ENCODE data around the gene NLRP9.

NLRP9 gene

DNA sequence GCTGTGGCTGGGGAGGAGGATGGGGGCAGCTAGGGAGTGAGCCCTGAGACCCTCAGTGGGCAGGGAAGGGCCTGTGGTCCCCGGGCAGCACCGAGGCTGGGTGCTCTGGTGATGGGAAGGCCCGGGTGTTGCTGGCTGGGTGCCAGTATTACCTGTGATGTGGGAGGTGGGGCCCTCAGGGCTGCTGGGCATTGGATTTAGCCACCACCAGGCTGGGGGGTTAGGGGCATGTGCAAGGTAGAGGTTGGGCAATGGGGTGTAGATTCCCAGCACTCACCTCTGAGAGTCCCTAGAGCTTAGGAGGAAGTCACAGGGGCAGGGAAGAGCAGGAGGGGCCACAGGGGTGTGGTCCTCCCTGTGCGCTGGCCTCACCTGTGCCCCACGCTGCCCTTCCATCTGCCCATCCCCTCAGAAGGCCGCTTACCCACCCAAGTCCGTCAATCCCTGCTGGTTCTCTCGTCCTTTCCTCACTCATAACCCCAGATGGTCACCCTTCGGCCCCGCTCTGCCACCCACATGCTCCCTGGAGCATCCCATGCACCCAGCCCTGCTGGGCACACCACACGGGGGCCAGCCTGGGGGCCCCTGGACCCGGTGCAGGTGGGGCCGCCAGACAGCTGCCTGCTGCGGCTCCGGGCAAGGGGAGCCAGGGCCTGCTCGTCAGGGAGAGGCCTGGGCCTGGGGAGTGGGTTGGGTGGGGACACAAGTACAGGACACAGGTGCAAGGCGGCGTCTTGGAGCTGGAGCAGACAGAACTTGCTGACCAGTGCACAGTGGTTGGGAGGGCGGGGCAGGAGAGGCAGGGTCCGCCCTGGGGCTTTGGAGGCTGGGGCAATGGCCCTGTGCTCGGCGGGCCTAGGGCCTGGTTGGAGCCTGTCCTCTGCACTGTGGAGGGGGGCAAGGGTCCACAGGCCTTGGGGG is 50.7 kb downstream of the NLRP9 start:
- no peak for DNase-seq

DNA sequence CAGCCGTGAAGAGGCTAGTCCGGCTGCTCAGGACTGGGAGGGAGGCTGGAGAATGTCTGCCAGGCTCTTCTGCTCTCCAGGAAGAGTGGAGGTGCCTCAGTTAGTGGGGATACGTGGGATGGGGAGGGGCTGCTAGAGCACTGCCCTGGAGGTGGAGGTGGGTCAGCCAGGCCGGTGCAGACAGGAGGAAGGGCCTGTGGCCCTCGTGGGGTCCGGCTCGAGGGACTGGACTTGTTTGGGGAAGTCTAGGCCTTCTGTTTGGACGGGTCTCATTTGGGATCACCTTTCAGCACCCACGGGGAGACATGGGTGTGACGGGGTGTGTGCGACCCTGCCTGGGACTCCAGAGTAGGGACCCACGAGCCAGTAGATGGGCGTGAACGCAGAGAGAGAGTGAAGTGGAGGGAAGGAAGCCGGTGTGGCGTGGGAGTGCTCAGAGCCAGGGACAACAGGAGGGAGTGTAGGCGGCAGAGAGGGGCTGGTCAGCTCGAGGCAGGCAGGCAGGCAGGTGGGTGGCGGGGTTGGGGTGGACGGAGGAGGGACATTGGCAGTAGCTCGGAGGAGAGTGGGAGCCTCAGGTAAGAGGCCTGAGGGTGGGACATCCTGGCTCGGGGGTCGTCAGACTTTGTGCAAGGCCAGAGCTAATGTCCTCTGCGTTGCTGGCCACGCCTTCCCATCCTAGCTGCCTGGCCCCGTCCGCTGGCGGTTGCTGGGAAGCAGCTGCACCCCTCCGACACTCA is 51.7 kb downstream of the NLRP9 start:
- DNase-seq: no peak

- no peak for DNase-seq
Observed at GRCh38 chr19:55685776-55686175, 52.4 kb downstream of the NLRP9 start.

DNA sequence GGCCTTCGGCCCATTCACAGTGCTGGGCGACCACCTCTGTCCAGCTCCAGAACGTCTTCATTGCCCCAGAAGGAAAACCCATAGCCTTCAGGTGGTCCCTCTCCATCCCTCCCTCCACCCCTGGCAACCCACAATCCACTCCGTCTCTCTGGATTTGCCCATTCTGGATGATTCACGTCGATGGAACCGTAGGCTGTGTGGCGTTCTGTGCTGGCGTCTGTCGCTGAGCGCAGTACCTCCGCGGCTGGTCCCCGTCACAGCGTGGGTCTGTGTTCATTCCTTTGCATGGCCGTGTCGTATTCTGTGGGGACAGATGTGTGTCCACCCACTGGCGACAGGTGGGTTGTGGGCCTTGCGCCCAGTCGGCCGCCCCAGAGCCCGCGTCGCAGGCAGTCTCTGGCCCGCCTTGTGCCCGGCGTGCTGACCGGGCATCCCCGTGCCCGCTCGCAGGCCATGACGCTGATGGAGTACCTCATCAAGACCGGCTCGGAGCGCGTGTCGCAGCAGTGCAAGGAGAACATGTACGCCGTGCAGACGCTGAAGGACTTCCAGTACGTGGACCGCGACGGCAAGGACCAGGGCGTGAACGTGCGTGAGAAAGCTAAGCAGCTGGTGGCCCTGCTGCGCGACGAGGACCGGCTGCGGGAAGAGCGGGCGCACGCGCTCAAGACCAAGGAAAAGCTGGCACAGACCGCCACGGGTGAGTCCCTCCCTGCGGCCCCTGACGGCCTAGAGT is 53.1 kb downstream of the NLRP9 start:
- DNase-seq: no peak

DNA sequence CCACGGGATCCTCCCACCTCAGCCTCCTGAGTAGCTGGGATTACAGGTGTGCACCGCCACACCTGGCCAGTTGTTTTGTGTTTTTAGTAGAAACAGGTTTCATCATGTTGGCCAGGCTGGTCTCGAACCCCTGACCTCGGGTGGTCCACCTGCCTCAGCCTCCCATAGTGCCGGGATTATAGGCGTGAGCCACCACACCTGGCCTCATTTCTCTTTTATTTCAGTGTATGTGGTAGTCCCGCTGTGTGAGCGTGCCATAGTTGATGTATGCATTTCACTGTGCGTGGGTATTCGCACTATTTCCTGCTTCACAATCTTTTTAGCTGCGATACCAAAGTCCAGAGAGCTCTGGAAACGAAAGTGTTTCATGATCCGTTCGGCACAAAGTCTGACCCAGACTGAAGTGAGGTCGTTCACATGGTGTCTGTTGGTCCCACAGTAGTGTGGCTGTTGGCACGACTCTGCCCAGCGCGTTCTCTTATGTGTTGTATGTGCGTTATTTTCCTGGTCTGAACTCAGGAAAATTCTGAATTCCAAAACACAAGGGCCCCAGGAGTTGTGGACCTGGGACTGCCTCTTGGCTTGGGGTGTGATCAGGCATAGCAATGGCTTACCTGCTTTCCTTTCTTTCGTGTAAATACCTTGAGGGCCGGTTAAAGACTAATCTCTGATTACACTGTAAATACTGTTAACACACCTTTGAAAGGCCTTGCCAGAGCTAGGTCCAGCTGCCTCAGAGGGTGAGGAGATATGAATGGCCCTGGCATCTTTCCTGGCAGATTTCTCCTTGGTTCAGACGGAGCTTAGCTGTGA is 54.5 kb downstream of the NLRP9 start:
- no peak for DNase-seq

GRCh38 chr19:55681131-55682092 is 56.8 kb downstream of the NLRP9 start:
- DNase-seq: no peak

DNA sequence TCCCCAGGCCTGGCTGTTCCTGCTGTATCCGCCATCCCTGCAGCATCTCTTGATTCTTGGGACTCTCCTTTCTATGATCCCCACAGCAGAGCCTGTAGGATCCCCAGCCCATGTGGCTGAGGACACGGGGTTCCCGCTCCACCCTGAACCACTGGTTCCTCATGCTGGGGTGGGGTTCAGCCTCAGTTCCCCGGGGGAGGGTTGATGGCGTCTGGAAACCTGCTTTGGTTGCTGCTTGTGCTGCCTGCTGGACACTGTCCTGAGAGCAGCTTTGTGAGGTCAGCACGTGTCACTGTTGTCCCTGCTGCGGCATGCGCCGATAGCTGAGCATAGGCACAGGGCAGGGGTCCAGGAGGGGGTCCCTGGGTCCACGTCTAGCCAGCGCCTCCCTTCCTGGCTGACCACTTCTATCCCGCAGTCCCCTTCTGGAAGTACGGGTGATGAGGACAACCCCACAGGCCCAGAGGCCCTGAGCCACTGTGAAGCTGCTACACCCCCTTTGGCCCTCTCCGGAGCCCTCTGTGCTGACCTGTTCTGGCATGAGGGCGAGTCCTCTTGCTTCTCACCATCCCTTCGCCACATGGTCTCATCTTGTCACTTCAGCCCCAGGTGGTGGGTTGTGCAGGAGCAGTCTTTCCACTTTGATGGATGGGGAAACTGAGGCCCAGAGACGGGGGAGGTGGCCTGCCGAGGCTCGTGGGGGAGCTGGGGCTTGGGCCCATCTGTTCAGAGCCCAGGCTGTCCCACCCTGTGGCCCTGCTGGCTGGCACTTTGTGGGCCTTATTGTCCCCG is 57.7 kb downstream of the NLRP9 start:
- DNase-seq: no peak

- no peak for DNase-seq
Observed at GRCh38 chr19:55679343-55680257, 58.6 kb downstream of the NLRP9 start.

DNA sequence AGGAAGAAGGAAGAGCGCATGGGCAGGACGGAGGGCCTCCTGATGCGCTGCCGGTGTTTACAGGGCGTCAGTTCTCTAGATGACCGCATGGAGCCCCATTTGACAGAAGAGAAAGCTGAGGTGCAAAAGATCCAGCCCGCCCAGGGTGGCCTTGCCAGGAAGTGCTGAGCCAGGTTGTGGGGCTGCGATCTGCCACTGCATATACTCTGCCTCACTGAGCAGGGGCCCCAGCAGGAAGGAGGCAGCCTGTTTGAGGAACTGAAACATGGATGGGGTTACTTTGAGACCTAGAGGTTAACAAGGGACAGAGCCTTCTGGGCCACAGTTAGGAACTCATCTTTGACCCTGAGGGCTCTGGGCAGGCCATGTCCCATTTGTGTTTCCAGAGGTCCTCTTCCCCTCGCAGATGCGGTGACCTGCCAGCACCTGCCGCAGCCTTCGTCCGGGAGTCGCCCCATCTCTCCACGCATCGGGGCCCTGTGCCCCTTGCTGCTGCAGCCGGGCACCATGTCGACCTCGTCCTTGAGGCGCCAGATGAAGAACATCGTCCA is 60.0 kb downstream of the NLRP9 start:
- no peak for DNase-seq

DNA sequence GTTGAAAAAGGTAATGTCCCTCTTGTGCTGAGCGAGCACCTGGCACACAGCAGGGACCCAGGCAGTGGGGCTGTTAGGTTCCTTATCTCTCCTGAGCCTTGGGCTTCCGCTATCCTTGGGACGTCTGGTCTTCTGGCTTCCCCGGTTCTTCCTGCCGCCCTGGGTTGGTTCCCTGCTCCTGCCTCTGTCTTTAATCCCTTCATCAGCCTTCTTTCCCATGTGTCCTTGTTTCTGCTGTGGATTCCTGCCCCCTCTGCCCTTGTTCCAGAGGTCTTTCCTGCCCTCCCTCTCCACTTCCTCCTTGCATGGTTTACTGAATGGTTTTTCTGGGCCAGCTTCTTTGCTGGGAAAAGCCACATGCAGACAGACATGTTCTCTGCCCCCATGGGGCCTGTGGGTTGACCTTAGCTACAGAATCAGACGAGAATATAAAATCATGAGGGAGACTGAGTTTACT is 60.6 kb downstream of the NLRP9 start:
- no peak for DNase-seq

GRCh38 chr19:55676889-55677505 is 61.2 kb downstream of the NLRP9 start:
- DNase-seq: no peak

DNA sequence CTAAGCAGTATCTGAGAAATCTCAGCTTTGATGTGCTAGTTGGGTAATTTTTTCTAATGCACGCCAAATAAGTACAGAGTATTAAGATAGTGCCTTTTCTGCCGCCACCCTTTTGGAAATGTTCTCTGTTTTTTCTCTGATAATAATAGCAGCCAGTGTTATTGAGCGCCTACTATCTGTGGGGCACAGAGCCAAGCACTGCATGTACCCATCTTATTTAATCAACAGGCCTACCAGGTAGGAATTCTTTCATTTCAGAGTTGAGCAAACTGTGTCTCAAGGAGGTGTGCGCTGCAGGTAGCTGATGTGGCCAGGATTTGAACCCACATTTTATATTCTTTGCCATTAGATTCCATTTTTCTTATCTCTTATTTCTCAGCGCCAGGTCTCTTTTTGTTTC is 61.8 kb downstream of the NLRP9 start:
- no peak for DNase-seq

DNA sequence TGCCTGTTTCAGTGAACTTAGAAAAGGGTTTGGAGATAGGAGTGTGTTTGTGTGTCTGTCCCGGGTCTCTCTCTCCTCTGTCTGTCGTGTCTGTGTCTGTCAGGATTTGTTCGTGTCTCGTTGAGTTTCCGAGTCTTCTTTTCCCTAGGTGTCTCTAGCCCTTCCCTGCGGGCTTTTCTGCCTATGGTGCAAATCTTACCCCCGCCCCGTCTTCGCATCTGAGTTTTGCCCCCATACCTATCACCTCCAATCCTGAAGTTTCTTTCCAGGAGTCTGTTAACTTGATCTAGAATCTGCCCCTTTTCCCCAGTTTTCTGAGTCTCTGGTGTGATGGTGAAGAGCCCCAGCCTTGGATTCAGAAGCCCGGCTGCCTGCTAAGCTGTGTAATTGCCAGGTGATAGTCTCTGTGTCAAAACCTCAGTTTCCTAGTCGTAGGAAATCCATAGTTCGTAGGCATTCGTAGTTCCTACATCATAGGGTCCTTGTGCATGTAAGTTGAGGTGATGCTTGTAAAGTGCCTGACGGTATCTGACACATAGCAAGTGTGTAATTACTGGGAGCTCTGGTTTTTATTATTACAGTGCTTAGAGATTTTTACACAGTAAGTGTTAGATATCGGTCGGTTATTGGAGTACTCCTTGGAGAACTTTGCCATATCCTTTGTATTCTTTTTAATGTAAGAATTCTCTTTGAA is 62.4 kb downstream of the NLRP9 start:
- DNase-seq: no peak

DNA sequence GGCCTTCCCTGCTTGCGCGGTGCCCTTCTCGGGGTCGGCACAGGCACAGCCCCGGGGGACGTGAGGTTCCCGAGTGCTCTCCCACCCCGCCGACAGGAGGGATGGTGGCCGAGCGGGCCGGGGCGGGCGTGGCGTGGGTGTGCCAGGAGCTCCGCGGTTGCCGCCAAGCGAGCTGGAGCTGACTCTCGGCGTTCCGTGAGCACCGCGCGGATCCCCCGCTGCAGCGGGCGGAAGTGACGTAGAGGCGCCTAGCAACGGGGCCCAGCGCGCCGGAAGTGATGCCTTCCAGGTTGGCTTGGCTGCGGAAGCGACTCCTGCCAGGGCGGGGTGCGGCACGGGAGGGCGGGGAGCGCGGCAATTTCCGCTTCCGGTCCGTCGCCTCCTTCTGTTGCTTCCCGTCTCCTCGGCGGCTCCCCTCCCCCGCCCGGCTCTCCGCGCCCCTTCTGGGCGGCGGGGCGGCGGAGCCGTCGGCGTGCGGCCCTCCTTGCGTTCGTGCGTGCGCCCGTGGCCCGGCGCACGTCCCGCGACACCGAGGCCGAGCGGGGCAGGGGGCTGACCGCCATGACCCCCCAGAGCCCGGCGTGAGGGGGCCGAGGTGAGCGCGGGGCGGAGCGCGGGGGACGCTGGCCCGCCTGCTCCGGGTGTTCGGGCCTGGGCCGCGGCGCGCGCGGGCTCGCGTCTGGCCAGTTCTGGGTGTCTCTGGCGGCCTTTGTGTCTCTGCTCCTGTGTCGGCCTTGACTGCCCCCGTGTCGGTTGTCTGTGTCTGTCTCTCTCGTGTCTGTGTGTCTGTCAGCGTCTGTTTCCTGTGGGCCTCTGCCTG is 63.2 kb downstream of the NLRP9 start, which contains the start of gene EPN1:
EPN1 (plus strand) TSS at position 386 of the 820 bp plus-strand sequence. CDS start 3,402 bp downstream, outside the sequence.
- peak; percentile 97 for DNase-seq

- no peak for DNase-seq
Observed at GRCh38 chr19:55674459-55674840, 63.8 kb downstream of the NLRP9 start.

DNA sequence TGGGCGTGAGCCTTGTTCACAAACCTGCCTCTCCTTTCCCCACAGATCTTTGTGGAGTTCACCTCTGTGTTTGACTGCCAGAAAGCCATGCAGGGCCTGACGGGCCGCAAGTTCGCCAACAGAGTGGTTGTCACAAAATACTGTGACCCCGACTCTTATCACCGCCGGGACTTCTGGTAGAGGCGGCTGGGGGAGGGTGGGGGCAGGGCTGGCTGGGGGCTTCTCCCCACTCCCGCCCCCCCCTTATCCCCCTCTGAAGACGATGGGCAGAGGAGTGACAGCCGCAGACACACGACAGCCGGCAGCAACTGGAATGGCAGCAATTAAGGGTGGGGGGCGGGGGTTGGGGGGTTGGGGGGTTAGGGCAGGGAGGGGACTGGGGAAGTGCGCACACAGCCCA is 64.3 kb downstream of the NLRP9 start:
- no peak for DNase-seq

GRCh38 chr19:55673465-55673864 is 64.7 kb downstream of the NLRP9 start:
- no peak for DNase-seq

Measured in activated CD4-positive, alpha-beta T cell treated with anti-CD3 and anti-CD28 coated beads for 4 hours (primary cell).